HG03064 (cell line): ENCODE results near the gene CD22.

ENCODE experiments used
- ATAC-seq: cut with Tn5 transposase; IDR thresholded peaks from one replicate; pipeline ENCODE4 v1.9.1; 2021; ENCODE audit warnings: low read depth; ENCODE audit not compliant: unreplicated experiment

CD22 gene

DNA sequence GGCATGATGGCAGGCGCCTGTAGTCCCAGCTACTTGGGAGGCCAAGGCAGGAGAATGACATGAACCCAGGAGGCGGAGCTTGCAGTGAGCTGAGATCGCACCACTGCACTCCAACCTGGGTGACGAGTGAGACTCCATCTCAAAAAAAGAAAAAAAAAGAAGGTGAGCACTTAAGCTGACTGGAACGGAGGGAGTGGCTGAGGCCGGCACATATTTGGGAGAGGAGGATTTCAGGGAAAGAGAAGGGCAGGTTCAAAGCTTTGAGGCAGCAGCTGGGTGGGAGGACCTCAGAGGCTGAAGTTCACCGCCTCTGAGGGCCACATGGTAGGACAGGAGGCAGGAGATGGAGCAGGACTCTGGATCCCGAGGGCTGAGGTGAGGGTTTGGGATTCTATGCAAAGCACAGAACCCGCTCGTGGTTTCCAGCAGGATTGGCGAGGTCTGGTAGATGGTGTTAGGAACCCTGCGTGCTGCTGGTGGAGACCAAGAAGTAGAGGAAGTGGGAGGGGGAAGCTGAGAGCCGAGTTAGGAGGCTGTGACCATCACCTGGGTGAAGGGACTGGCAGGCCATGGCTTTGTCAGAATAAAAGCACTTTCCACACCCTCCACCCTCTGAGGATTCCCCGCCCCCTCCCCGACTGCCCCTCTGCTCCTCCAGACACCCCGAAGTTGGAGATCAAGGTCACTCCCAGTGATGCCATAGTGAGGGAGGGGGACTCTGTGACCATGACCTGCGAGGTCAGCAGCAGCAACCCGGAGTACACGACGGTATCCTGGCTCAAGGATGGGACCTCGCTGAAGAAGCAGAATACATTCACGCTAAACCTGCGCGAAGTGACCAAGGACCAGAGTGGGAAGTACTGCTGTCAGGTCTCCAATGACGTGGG, 8.4 kb downstream of the CD22 start:
- no peak for ATAC-seq

DNA sequence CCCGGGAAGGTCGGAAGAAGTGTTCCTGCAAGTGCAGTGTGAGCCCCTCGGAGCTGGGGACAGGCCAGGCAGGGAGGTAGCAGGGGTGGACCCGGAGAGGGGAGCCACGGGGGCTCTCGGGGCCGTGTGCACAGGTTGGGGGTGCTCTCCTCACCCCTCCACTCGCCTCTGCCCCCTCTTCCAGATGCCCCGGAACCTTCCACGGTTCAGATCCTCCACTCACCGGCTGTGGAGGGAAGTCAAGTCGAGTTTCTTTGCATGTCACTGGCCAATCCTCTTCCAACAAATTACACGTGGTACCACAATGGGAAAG, 9.0 kb downstream of the CD22 start:
- ATAC-seq: no peak

DNA sequence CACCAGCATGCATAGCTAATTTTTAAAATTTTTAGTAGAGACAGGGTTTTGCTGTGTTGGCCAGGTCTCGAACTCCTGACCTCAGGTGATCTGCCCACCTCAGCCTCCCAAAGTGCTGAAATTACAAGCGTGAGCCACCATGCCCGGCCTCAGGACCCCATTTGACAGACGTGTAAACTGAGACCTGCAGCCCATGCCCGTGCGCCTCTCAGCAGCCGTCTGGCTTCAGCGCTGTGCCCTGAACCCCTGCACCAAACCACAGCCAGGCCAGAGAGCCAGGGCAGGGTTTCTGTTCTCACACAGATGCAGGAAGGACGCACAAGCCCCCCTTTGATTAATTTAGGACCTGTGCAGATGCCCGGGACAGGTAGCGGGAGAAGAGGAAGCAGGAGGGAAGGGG, 11.4 kb downstream of the CD22 start:
- ATAC-seq: no peak

DNA sequence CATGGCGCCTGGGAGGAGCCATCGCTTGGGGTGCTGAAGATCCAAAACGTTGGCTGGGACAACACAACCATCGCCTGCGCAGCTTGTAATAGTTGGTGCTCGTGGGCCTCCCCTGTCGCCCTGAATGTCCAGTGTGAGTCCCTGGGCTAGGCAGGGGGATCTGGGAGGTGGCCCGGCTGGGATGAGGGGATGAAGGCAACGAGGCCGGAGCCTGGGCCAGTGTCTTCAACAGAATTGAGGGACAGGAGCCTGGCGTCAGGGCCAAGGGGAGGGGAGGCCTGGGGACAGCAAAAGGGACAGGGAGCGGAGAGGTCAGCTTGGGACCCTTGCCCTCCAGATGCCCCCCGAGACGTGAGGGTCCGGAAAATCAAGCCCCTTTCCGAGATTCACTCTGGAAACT, 12.0 kb downstream of the CD22 start:
- ATAC-seq: no peak

DNA sequence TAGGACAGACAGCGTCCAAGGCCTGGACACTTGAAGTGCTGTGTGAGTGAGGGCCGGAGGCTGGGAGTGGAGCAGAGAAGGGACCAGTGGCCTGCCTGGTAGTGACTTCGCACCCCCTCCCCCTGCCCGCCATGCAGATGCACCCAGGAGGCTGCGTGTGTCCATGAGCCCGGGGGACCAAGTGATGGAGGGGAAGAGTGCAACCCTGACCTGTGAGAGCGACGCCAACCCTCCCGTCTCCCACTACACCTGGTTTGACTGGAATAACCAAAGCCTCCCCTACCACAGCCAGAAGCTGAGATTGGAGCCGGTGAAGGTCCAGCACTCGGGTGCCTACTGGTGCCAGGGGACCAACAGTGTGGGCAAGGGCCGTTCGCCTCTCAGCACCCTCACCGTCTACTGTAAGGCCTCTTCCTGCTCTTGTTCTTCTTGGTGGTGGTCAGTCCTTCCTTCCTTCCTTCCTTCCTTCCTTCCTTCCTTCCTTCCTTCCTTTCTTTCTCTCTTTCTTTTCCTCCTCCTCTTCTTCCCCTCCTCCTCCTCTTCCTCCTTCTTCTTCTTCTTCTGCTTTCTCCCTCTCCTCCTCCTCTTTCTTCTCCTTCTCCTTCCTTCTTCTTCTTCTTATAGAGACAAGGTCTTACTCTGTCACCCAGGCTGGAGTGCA, 12.7 kb downstream of the CD22 start:
- no peak for ATAC-seq

DNA sequence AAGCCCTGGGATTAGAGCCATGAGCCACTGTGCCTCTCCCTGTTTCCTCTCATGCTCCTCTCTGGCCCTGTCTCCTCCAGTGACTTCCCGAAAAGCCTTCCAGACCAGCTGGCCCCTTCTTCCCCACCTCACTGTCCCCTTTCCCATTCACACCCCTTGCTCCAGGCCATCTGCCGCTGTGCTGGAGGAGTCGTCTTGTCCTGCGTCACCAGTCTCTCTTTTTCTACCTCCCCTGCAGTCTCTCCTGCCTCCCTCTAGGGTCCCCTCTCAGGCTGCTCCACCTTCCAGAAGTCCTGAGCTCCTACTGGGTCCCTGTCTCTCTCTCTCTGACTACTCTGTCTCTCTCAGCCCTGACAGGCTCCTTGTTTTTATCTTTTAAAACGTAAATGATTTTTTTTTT, 13.4 kb downstream of the CD22 start:
- ATAC-seq: no peak

DNA sequence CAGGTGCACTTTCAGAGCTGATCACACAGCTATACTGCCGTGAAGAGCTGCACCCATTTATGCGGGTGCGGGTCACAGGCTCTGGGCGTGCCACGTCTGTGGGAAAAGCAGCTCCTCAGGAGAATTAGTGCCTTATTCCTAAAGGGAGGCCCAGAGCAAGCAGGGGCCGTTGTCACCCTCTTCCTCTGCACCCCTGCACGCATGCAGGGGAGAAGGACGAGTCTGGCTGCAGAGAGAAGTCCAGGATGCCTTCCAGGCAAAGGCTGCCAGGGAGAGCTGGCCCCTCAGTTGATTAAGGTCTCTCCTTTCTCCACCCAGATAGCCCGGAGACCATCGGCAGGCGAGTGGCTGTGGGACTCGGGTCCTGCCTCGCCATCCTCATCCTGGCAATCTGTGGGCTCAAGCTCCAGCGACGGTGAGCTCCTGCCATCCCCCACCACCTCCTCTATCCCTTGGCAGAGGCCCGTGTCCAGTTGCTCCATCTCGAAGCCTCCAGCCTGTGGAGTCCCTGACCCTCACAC, 15.6 kb downstream of the CD22 start:
- no peak for ATAC-seq

DNA sequence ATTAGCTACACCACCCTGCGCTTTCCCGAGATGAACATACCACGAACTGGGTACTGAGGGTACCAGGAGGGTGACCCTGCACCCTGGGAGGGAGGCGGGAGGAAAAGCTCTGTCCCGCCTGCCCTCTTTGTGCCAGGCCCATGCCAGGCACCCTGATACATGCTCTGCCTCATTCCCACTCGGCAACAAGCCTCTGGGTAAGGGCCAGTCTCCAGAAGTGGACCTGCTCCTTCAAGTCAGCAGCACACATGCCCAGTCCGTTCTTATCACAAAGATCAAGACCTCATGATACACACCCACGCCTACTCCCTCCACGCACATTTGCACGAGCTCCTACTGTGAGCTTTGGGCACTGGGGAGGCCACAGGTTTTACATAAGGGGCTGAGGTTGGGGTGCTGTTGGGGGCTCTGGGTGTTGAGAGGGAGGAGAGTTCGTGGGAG, 16.7 kb downstream of the CD22 start:
- ATAC-seq: no peak

DNA sequence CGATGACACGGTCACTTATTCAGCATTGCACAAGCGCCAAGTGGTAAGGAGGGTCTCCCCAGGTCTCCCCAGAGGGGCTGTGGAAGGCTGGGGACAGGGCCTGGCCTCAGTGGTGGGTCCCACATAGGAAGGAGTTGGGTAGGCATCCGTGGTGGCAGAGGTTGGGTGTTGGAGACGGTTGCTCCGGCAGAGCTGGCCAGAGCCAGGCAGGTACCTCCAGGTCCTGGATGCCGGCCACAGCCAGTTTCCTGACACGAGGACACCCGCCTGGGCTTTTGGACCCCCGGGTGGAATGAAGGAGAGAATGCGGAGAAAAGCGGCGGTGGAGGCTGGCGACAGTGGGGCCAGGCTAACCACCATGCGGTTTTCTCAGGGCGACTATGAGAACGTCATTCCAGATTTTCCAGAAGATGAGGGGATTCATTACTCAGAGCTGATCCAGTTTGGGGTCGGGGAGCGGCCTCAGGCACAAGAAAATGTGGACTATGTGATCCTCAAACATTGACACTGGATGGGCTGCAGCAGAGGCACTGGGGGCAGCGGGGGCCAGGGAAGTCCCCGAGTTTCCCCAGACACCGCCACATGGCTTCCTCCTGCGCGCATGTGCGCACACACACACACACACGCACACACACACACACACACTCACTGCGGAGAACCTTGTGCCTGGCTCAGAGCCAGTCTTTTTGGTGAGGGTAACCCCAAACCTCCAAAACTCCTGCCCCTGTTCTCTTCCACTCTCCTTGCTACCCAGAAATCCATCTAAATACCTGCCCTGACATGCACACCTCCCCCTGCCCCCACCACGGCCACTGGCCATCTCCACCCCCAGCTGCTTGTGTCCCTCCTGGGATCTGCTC, 17.4 kb downstream of the CD22 start:
- ATAC-seq: no peak

DNA sequence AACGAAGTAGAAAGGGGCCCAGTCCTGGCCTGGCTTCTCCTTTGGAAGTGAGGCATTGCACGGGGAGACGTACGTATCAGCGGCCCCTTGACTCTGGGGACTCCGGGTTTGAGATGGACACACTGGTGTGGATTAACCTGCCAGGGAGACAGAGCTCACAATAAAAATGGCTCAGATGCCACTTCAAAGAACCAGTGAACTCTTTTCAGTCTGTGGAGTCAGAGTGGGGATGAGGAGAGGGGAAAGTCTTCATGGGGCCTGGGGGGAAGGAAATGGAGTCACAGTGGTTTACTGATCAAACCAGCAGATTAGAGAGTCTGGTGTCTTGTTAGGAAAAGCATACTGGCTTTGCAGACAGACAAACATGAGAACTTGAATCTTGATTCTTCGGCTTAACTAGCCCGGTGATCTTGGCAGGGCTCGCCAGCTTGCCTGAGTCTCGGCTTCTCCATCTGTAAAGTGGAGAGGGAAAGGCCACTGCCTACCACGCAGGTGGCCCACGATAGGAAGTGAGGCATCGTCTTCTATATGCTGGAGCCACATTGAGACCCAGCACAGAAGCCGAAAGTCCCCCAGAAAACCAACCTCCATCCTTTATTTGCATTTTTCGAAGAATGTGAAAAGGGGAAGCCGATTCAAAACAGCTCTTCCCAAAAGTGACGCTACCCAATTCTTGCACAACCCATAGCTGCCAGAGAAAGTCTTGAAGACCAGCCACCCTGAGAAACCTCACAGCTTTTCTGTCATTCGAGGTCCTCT, 18.4 kb downstream of the CD22 start, which contains the start of gene FFAR1:
FFAR1 (plus strand) TSS at position 732 of the 759 bp plus-strand sequence. CDS start 3,650 bp downstream, outside the sequence.
- ATAC-seq: peak; percentile 46

DNA sequence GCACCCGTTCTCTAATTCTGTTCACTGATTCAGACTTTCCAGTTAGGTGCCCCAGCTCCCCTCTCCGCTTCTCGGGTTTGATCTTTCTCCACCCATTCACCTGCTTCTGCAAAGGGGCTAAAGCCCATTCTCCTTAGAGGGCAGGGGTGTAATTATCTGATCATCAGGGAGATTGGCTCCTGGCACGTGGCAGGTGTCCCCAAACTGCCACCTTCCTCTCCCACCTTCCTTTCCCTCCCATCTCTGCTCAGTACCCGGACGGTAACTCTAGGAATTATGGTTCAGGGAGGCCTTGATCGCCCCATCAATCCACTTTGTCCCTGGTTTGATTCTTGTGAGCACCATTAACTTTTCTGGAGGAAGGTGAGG, 18.9 kb downstream of the CD22 start:
- no peak for ATAC-seq

DNA sequence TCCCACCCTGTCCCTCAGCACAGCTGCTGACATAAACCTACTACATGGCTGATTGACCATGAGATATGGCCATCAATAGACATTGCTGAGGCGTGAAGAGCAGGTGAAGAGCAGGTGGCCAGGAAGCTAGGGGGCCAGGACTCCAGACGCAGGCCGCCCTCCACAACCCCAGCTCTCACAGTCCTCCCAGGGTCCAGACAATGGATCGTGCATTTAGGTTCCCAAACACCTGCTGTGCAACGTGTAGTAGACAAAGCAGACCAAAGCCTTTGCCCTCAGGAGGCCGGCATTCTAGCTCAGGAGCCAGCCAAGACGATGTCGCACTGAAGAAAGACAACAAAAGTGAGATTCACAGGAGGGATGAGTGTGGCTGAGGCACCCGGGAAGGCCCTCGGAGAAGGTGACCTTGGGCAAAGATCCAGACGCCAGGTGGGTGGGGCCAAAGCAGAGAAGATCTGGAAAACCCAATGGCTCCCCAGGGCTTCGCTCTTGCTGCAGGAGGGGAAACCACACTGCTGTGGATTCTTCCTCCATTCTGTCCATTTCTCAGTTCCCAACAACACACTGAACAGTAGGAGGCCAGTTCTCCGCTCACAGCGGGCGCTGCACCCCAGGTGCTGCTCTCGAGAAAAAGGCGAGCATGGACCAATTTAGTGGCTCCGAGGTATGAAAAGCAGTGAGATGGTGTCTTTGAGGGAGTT, 20.1 kb downstream of the CD22 start:
- no peak for ATAC-seq

DNA sequence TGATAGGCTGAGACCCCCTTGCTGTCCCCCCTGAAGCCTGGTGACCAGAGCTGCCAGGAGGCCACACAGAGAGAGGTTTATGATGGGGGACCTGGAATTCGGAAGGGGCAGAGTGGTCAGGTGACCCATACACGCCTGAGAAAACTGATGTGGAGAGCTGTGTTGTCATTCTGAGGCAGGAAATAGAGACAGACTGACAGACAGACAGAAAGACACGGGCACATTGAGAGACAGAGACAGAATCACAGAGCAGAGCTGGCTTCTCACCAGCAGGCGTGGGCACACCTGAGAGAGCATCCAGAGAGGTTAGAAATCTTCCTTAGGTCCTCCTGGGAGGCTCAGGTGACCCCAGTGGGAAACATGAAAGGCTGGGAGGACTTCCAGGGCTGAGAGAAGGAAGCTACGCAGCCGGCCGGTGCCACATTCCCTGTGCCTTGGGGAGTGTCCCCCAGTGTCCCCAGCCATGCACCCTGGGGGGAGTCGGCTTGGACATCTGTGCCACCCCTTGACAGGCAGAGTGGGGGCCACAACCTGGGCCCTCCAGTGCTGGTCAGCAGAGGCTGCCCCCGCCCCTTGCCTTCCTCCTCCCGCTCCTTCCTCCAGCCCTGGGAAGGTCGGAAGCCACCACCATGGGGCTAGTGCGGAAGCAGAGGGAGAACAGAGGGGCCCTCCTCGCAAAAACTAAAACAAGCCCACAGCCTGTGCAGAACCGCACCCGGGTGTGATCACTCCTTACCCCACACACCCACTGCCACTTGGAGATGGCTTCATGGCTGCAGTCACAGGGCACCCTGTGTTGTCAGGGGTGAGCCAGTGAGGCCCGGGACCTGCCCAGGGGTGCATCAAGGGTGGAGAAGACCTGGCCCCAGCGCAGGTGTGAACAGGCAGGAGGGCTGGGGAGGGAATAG, 20.9 kb downstream of the CD22 start:
- ATAC-seq: no peak

DNA sequence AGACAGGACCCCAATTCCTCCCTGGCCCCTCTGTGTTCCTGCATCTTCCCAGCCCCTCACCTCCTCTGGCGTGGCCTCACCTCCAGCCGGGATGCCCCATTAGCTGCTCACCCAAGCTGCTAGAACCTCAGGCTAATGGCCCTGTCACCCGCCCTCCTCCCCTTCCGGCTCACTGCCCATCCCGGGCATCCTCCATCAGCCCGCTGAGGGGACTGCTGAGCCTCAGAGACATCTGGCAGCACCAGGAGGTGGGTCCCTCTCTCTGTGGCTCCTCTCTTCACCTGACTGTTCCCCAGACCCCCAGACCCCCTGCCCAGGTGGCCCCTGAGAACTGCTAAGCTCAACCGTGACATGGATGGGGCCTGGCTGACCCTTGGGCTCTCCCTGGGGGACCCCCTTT, 21.6 kb downstream of the CD22 start:
- ATAC-seq: no peak

DNA sequence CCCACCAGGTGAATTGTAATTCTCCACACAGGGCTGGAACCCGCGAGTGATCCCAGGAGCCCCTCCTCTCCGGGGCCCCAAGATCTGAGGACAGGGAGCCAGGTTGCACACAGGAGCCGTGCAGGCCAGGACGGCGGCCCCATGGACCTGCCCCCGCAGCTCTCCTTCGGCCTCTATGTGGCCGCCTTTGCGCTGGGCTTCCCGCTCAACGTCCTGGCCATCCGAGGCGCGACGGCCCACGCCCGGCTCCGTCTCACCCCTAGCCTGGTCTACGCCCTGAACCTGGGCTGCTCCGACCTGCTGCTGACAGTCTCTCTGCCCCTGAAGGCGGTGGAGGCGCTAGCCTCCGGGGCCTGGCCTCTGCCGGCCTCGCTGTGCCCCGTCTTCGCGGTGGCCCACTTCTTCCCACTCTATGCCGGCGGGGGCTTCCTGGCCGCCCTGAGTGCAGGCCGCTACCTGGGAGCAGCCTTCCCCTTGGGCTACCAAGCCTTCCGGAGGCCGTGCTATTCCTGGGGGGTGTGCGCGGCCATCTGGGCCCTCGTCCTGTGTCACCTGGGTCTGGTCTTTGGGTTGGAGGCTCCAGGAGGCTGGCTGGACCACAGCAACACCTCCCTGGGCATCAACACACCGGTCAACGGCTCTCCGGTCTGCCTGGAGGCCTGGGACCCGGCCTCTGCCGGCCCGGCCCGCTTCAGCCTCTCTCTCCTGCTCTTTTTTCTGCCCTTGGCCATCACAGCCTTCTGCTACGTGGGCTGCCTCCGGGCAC, 22.6 kb downstream of the CD22 start:
- ATAC-seq: no peak

DNA sequence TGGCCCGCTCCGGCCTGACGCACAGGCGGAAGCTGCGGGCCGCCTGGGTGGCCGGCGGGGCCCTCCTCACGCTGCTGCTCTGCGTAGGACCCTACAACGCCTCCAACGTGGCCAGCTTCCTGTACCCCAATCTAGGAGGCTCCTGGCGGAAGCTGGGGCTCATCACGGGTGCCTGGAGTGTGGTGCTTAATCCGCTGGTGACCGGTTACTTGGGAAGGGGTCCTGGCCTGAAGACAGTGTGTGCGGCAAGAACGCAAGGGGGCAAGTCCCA, 23.1 kb downstream of the CD22 start:
- no peak for ATAC-seq

DNA sequence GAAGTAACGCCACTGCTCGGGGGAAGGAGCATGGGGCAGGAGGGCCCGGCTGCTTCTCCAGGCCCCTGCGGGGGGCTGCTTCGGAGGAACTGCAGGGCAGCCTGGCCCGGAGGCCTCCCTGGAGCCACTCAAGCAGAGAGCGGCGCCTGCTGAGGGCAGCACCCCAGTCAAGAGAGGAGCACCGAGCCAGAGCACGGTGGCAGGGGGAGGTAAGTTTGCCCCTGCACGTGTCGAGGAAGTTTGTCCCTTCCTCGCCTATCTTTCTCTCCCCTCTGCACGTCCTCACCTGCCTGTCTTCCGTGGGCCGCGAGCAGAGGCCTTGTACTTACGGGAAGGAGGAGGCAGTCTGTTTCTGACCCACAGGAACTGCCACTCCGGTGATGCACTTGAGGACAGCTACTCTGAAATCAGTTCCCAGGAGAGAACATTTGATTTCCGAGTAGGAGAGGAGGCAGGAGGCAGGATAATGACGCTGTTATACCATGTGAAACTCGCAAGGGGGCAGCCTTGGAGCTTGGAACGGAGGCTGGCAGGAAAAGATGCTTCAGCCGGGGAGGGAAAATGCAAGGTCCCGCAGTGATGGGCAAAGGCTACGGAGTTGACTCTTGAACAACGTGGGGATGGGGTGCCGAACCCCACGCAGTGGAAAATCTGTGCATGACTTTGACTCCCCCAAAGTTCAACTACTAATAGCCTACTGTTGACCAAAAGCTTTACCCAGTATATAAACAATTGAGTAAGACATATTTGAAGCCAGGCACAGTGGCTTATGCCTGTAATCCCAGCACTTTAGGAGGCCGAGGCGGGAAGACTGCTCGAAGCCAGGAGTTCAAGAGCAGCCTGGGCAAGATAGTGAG, 23.7 kb downstream of the CD22 start:
- ATAC-seq: no peak
